ENCODE data around the gene CT45A8. TPM values are rescaled to one million over a fixed set of nuclear protein-coding genes. Genes with fewer than 3 reads are reported as not detected.
"Not testable (repeated sequence)": the region's sequence is repeated elsewhere in the genome, so short reads cannot be mapped to it uniquely, and the experiment has no call there.

Gene CT45A8
- total and polyA plus RNA-seq, 4 donors: not detected

- H3K27me3 ChIP-seq (ENCODE audit: control insufficient read depth, insufficient read depth, low read length); H3K27ac ChIP-seq (ENCODE audit: low read depth, low read length); H3K4me3 ChIP-seq (ENCODE audit: low read depth, low read length); H3K4me1 ChIP-seq (ENCODE audit: control insufficient read depth, insufficient read depth, low read length); DNase-seq (ENCODE audit: low read depth in 4 of 6, low spot score in 6 of 6); H3K36me3 ChIP-seq (ENCODE audit: control insufficient read depth, insufficient read depth, low read length); H3K9me3 ChIP-seq (ENCODE audit: control insufficient read depth, insufficient read depth, low read length): not testable (repeated sequence)
- no CpG with 5 or more reads among the region's 17 CpGs for WGBS (ENCODE audit: insufficient coverage)
Observed at GRCh38 chrX:135819912-135820311, 34.4 kb downstream of the CT45A8 start, which contains the start of gene CT45A2. Gene CT45A2, minus strand, starts transcription at chrX:135820012. Its CDS starts 3,747 bp downstream, at chrX:135816265.

GRCh38 chrX:135802687-135803086 is 51.7 kb downstream of the CT45A8 start, which contains the start of gene CT45A6:
Gene CT45A6, minus strand, starts transcription at chrX:135802787. Its CDS starts 3,794 bp downstream, at chrX:135798993.
- no CpG with 5 or more reads among the region's 16 CpGs for WGBS (ENCODE audit: insufficient coverage)
- not testable (repeated sequence) for H3K27me3 ChIP-seq (ENCODE audit: control insufficient read depth, insufficient read depth, low read length); H3K4me1 ChIP-seq (ENCODE audit: control insufficient read depth, insufficient read depth, low read length); H3K4me3 ChIP-seq (ENCODE audit: low read depth, low read length); H3K36me3 ChIP-seq (ENCODE audit: control insufficient read depth, insufficient read depth, low read length); H3K27ac ChIP-seq (ENCODE audit: low read depth, low read length); DNase-seq (ENCODE audit: low read depth in 4 of 6, low spot score in 6 of 6); H3K9me3 ChIP-seq (ENCODE audit: control insufficient read depth, insufficient read depth, low read length)

Other genes starting within 250 kb of the CT45A8 start
- gene CT45A1, start 140.9 kb downstream of the CT45A8 start, total RNA-seq: not detected
- gene CT45A1, start 140.9 kb downstream of the CT45A8 start, polyA plus RNA-seq (ENCODE audit: insufficient read length in 2 of 2): not detected
- gene CT45A3, start 86.3 kb downstream of the CT45A8 start, total RNA-seq: under 1 TPM in 1 of 2 donors, not detected in 1; 0.33 TPM
- not detected for gene CT45A3, start 86.3 kb downstream of the CT45A8 start, polyA plus RNA-seq (ENCODE audit: insufficient read length in 2 of 2)
- under 1 TPM in 1 of 2 donors, not detected in 1; 0.89 TPM for gene CT45A5, start 69.0 kb downstream of the CT45A8 start, total RNA-seq
- under 1 TPM in 1 of 2 donors, not detected in 1; 0.38 TPM for gene CT45A5, start 69.0 kb downstream of the CT45A8 start, polyA plus RNA-seq (ENCODE audit: insufficient read length in 2 of 2)
- not detected for gene CT45A6, start 51.8 kb downstream of the CT45A8 start, total RNA-seq
- not detected for gene CT45A6, start 51.8 kb downstream of the CT45A8 start, polyA plus RNA-seq (ENCODE audit: insufficient read length in 2 of 2)
- gene CT45A2, start 34.5 kb downstream of the CT45A8 start, total RNA-seq: not detected
- not detected for gene CT45A2, start 34.5 kb downstream of the CT45A8 start, polyA plus RNA-seq (ENCODE audit: insufficient read length in 2 of 2)
- gene CT45A7, start 17.3 kb downstream of the CT45A8 start, total RNA-seq: not detected
- gene CT45A7, start 17.3 kb downstream of the CT45A8 start, polyA plus RNA-seq (ENCODE audit: insufficient read length in 2 of 2): under 1 TPM in 1 of 2 donors, not detected in 1; 0.33 TPM
- not detected for gene CT45A9, start 17.3 kb upstream of the CT45A8 start, total RNA-seq
- gene CT45A9, start 17.3 kb upstream of the CT45A8 start, polyA plus RNA-seq (ENCODE audit: insufficient read length in 2 of 2): not detected
- gene CT45A10, start 38.9 kb upstream of the CT45A8 start, total RNA-seq: not detected
- not detected for gene CT45A10, start 38.9 kb upstream of the CT45A8 start, polyA plus RNA-seq (ENCODE audit: insufficient read length in 2 of 2)
- not detected for gene SAGE1, start 39.2 kb upstream of the CT45A8 start, total RNA-seq
- gene SAGE1, start 39.2 kb upstream of the CT45A8 start, polyA plus RNA-seq (ENCODE audit: insufficient read length in 2 of 2): not detected
- gene MMGT1, start 119.5 kb upstream of the CT45A8 start, total RNA-seq: 10 to 100 TPM; 19.3 to 26.3 TPM
- 10 to 100 TPM; 25.7 to 32.5 TPM for gene MMGT1, start 119.5 kb upstream of the CT45A8 start, polyA plus RNA-seq (ENCODE audit: insufficient read length in 2 of 2)
- 100 to 1,000 TPM in 1 of 2 donors, 10 to 100 TPM in 1; 33.3 to 107 TPM for gene SLC9A6, start 130.9 kb upstream of the CT45A8 start, total RNA-seq
- gene SLC9A6, start 130.9 kb upstream of the CT45A8 start, polyA plus RNA-seq (ENCODE audit: insufficient read length in 2 of 2): 100 to 1,000 TPM in 1 of 2 donors, 10 to 100 TPM in 1; 83.3 to 102 TPM

Data from spinal cord (tissue), 10 donors.